ENCODE data around the gene MBD6.

DNA sequence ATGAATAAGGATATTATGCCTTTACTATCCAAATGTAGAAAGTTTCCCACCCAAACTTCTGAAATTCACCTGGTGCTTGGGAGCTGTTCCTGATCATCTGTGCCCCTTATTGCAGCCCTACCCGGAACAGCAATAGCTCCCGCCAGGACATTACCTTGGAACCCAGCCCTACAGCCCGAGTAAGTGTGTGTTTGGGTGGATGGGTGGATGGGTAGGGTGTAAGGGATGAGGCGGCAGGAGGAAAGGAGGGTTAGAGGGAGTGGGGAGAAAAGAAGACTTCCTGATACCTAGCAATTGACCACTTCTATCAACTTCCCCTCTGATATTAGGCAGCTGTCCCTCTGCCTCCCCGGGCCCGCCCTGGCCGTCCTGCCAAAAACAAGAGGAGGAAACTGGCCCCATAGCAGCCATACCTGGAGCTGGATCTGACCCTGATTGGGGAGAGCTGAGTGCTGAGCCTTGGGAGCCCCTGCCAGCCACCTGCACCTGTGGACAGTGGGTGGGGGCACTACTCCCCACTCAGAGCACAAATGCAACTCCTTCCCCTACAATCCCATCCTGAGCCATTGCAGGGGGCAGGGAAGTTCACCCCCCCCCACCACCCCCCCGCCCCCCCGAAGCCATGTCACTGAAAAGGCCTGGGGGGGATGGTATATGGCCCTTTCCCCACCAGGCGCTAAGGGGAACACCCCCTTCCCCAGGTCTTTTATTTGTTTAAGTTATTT, 6.4 kb downstream of the MBD6 start:
- TF ChIP-seq REST (IDR thresholded peaks at IDR 0.05; ENCODE audit: low read depth) (no peak), YY1 (IDR thresholded peaks at IDR 0.05; ENCODE audit: low read depth) (no peak), TEAD4 (IDR thresholded peaks at IDR 0.05) (no peak), FOXM1 (IDR thresholded peaks at IDR 0.05; ENCODE audit: borderline replicate concordance, low read depth) (no peak), USF1 (IDR thresholded peaks at IDR 0.05) (no peak), TAF1 (IDR thresholded peaks at IDR 0.05; ENCODE audit: low read depth) (no peak), CEBPB (IDR thresholded peaks at IDR 0.05) (no peak), EP300 (IDR thresholded peaks at IDR 0.05; ENCODE audit: borderline replicate concordance) (no peak), ZBTB7A (IDR thresholded peaks at IDR 0.05; ENCODE audit: low read depth) (no peak), TCF12 (IDR thresholded peaks at IDR 0.05; ENCODE audit: low read depth) (no peak), NFIC (IDR thresholded peaks at IDR 0.05) (no peak), CREB1 (IDR thresholded peaks at IDR 0.05; ENCODE audit: low read depth) (no peak)
